Adipocyte (in vitro differentiated cells): ENCODE data around the gene RIT2.

ENCODE experiments used
- DNase-seq: peaks from one replicate; pipeline ENCODE4 v3.0.0-alpha.2; 2015; ENCODE audit warnings: low read depth
- H3K27me3 ChIP-seq: replicated peaks from 2 replicates; pipeline ENCODE4 v1.7.0; 2013; ENCODE audit warnings: mild to moderate bottlenecking, low read length, moderate library complexity; ENCODE audit not compliant: control insufficient read depth, insufficient read depth
- H3K36me3 ChIP-seq: 2 replicates; pipeline ENCODE4 v1.7.0; 2013; ENCODE audit warnings: low read length, mild to moderate bottlenecking, moderate library complexity; ENCODE audit not compliant: control insufficient read depth, insufficient read depth, severe bottlenecking
- H3K4me1 ChIP-seq: 2 replicates; pipeline ENCODE4 v1.7.0; 2013; ENCODE audit warnings: mild to moderate bottlenecking, low read length, moderate library complexity; ENCODE audit not compliant: control insufficient read depth, insufficient read depth
- H3K4me3 ChIP-seq: 2 replicates; pipeline ENCODE4 v1.7.0; 2013; ENCODE audit warnings: mild to moderate bottlenecking, low read length, moderate library complexity
- H3K9ac ChIP-seq: 2 replicates; pipeline ENCODE4 v1.7.0; 2013; ENCODE audit warnings: mild to moderate bottlenecking, low read length, moderate library complexity
- H3K9me3 ChIP-seq: 2 replicates; pipeline ENCODE4 v1.7.0; 2013; ENCODE audit warnings: mild to moderate bottlenecking, low read length, moderate library complexity; ENCODE audit not compliant: control insufficient read depth

RIT2 gene

GRCh38 chr18:43080671-43081070 lies 34.8 kb downstream of the RIT2 start:
- no peak overlapping the region for H3K4me3 ChIP-seq
- H3K9me3 ChIP-seq, result no peaks in the 10 kb centered on the region
- H3K36me3 ChIP-seq, result no peaks in the 10 kb centered on the region
- peaks cover 13% of the 10 kb centered on the region for H3K4me1 ChIP-seq
- H3K27me3 ChIP-seq, result no peaks in the 10 kb centered on the region
- no peak overlapping the region for H3K9ac ChIP-seq
- DNase-seq, result no peak

- peaks cover 13% of the 10 kb centered on the region for H3K4me1 ChIP-seq
- H3K9me3 ChIP-seq, result no peaks in the 10 kb centered on the region
- H3K36me3 ChIP-seq, result no peaks in the 10 kb centered on the region
- no peaks in the 10 kb centered on the region for H3K27me3 ChIP-seq
- no peak for DNase-seq
- H3K9ac ChIP-seq, result no peak overlapping the region
- H3K4me3 ChIP-seq, result no peak overlapping the region
Observed at GRCh38 chr18:43079422-43079821, 36.1 kb downstream of the RIT2 start.

- no peak for DNase-seq
- H3K4me1 ChIP-seq, result peaks cover 13% of the 10 kb centered on the region
Observed at GRCh38 chr18:43078478-43079092, 36.9 kb downstream of the RIT2 start.

GRCh38 chr18:43077510-43078308 lies 37.8 kb downstream of the RIT2 start:
- DNase-seq, result no peak
- H3K4me1 ChIP-seq, result peaks cover 13% of the 10 kb centered on the region
- no peak overlapping the region for H3K9ac ChIP-seq

More at GRCh38 chr18:43078478-43079092, 36.9 kb downstream of the RIT2 start:
- Histone ChIP-seq H3K36me3 (no peaks in the 10 kb centered on the region), H3K9me3 (no peaks in the 10 kb centered on the region), H3K9ac (no peak overlapping the region), H3K27me3 (no peaks in the 10 kb centered on the region), H3K4me3 (no peak overlapping the region)

GRCh38 chr18:43073771-43074170 lies 41.7 kb downstream of the RIT2 start:
- H3K9me3 ChIP-seq, result no peaks in the 10 kb centered on the region
- no peak overlapping the region for H3K9ac ChIP-seq
- DNase-seq, result no peak
- H3K4me3 ChIP-seq, result no peak overlapping the region
- H3K27me3 ChIP-seq, result no peaks in the 10 kb centered on the region
- no peaks in the 10 kb centered on the region for H3K36me3 ChIP-seq
- H3K4me1 ChIP-seq, result peaks cover 13% of the 10 kb centered on the region

More at GRCh38 chr18:43077510-43078308, 37.8 kb downstream of the RIT2 start:
- Histone ChIP-seq H3K4me3 (no peak overlapping the region), H3K36me3 (no peaks in the 10 kb centered on the region), H3K9me3 (no peaks in the 10 kb centered on the region), H3K27me3 (no peaks in the 10 kb centered on the region)

GRCh38 chr18:43068781-43069180 lies 46.7 kb downstream of the RIT2 start:
- no peak overlapping the region for H3K4me3 ChIP-seq

GRCh38 chr18:43067570-43067969 lies 47.9 kb downstream of the RIT2 start:
- Histone ChIP-seq H3K27me3 (no peaks in the 10 kb centered on the region), H3K4me1 (no peaks in the 10 kb centered on the region), H3K36me3 (no peaks in the 10 kb centered on the region), H3K9me3 (no peaks in the 10 kb centered on the region), H3K4me3 (no peak overlapping the region), H3K9ac (no peak overlapping the region)
- DNase-seq, result no peak

More at GRCh38 chr18:43068781-43069180, 46.7 kb downstream of the RIT2 start:
- H3K9me3 ChIP-seq, result no peaks in the 10 kb centered on the region
- no peak overlapping the region for H3K9ac ChIP-seq
- no peaks in the 10 kb centered on the region for H3K4me1 ChIP-seq
- no peak for DNase-seq
- no peaks in the 10 kb centered on the region for H3K27me3 ChIP-seq
- no peaks in the 10 kb centered on the region for H3K36me3 ChIP-seq

- no peak overlapping the region for H3K4me3 ChIP-seq
- H3K27me3 ChIP-seq, result no peaks in the 10 kb centered on the region
- no peak overlapping the region for H3K9ac ChIP-seq
- DNase-seq, result no peak
- no peaks in the 10 kb centered on the region for H3K36me3 ChIP-seq
- H3K4me1 ChIP-seq, result peaks cover 11% of the 10 kb centered on the region
- H3K9me3 ChIP-seq, result no peaks in the 10 kb centered on the region
Observed at GRCh38 chr18:43061816-43062215, 53.7 kb downstream of the RIT2 start.

- Histone ChIP-seq H3K4me1 (peaks cover 13% of the 10 kb centered on the region), H3K27me3 (no peaks in the 10 kb centered on the region), H3K4me3 (no peak overlapping the region), H3K36me3 (no peaks in the 10 kb centered on the region), H3K9ac (no peak overlapping the region), H3K9me3 (no peaks in the 10 kb centered on the region)
- DNase-seq, result no peak
Observed at GRCh38 chr18:43061318-43061717, 54.2 kb downstream of the RIT2 start.

GRCh38 chr18:43060020-43060419 lies 55.5 kb downstream of the RIT2 start:
- H3K36me3 ChIP-seq, result no peaks in the 10 kb centered on the region
- H3K4me1 ChIP-seq, result peaks cover 17% of the 10 kb centered on the region
- no peak for DNase-seq
- no peaks in the 10 kb centered on the region for H3K9me3 ChIP-seq
- H3K4me3 ChIP-seq, result no peak overlapping the region
- H3K9ac ChIP-seq, result no peak overlapping the region
- H3K27me3 ChIP-seq, result no peaks in the 10 kb centered on the region

- H3K27me3 ChIP-seq, result peaks cover 4% of the 10 kb centered on the region
- H3K36me3 ChIP-seq, result no peaks in the 10 kb centered on the region
- H3K9ac ChIP-seq, result no peak overlapping the region
- H3K9me3 ChIP-seq, result no peaks in the 10 kb centered on the region
- no peak overlapping the region for H3K4me3 ChIP-seq
- no peak for DNase-seq
- peaks cover 10% of the 10 kb centered on the region for H3K4me1 ChIP-seq
Observed at GRCh38 chr18:43054815-43055519, 60.5 kb downstream of the RIT2 start.
